ENCODE results near the gene PRSS21. TPM values are rescaled to one million over a fixed set of nuclear protein-coding genes. Genes with fewer than 3 reads are reported as not detected.

Gene PRSS21
- total RNA-seq, 2 experiments from 2014 or later: 3.0 to 4.0 TPM

DNA sequence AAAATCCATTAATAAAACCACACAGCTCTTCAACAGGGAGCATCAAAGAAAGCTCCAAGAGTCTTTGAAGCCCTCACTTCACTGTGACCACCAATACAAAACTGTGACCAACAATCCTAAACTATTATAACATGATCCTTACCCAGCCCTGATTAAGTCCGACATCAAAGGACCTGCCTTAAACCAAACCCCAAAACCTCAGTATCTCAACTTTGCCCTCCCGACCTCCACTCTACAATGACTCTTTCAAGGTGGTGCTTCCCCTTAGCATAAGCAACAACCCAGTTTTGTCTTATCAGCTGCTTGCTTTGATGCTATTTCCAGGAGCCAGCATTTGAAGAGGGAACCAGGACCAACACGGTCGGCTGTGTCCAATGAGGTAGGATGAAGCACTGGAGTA, 49.4 kb downstream of the PRSS21 start:
- Mint-ChIP-seq H3K36me3 (ENCODE audit: low read depth) (no peaks in the 10 kb centered on the region), H3K27ac (no peak overlapping the region)
- POLR2A ChIA-PET: interaction anchor here (0.8 kb wide), 1 partner anchor 27 kb away, joined by 3 read pairs; no protein-coding TSS in a partner anchor

DNA sequence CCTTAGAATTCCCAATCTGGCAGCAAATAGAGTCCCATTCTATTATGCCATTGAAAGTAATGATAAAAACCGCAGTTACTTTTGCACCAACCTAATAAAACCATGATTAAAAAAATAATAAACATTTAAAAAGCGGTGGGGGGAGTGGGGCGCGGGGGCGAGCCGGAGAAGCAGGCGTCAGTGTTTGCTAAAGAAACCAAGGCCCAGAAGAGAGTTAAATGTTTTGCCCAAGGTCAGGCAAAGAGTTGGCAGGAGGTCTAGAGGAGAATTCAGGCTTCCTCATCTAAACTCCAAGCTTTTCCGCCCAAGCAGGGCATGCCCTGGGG, 50.6 kb downstream of the PRSS21 start:
- ChIA-PET CTCF (interaction anchor here (0.6 to 1.9 kb wide), 22 partner anchors 9 to 1268 kb away, joined by 3 to 43 read pairs (median 9); partner anchors contain the start of genes FLYWCH1, FLYWCH2, PRSS21 and SRRM2), POLR2A (interaction anchor here (0.7 to 4.7 kb wide), 15 partner anchors 15 to 198 kb away, joined by 3 to 29 read pairs (median 4); partner anchors contain the start of genes ELOB, FLYWCH1, FLYWCH2 and SRRM2)
- peak overlapping the region; percentile 82 for H3K4me3 Mint-ChIP-seq
- H3K4me1 Mint-ChIP-seq: peaks cover 24% of the 10 kb centered on the region
- H3K36me3 Mint-ChIP-seq (ENCODE audit: low read depth): no peaks in the 10 kb centered on the region
- no peaks in the 10 kb centered on the region for H3K9me3 Mint-ChIP-seq
- peak overlapping the region; percentile 84 for H3K27ac Mint-ChIP-seq
- H3K27me3 Mint-ChIP-seq: peaks cover 7% of the 10 kb centered on the region
- no peak for DNase-seq

More for the DNA sequence above, 49.4 kb downstream of the PRSS21 start:
- Mint-ChIP-seq H3K27me3 (peaks cover 7% of the 10 kb centered on the region), H3K4me3 (no peak overlapping the region), H3K9me3 (peaks cover 2% of the 10 kb centered on the region), H3K4me1 (peaks cover 24% of the 10 kb centered on the region)
- CTCF ChIA-PET: interaction anchor here (1.5 kb wide), 1 partner anchor 27 kb away, joined by 4 read pairs; no protein-coding TSS in a partner anchor
- DNase-seq: no peak

DNA sequence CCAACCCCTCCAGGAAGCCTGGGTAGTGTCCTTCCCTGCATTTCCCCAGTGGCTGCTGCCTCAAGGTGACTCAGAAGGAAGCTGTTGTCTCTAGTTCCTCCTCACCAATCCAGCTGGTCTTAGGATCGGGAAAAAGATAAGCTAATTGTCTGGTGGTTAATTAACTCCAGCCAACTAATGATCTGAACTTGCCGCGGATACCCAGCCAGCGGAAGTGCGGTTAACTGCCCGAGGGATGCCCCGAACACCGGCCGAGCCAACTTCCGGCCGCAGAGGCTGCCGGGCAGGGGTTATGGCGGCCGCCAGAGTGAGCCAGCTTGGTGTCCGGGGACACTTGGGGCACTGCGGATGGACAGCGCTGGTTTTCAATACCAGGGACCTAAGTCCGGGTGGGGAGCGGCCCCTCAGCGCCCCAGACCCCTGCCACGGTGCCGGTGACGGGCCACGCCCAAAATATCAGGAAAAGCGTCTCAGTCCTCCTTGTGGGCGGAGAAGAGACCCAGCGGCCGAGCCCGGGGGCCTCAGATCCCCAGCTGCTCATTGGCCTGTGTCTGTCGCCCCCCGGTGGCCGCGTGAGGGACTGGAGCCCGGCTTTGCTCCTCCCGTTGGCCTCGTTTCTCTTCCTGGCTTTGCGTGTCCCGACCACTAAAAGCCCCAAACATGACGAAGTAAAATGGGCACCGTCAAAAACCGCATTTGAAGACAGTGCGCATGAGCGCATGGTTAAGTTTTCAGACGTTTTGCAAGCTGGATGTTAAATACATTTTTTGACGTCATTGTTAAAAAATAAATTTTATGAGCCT, 51.2 kb downstream of the PRSS21 start:
- peak; percentile 96 for DNase-seq
- CTCF ChIA-PET: interaction anchor here (0.5 to 1.9 kb wide), 27 partner anchors 8 to 1267 kb away, joined by 3 to 43 read pairs (median 7); partner anchors contain the start of genes FLYWCH1, FLYWCH2, PRSS21 and SRRM2
- Mint-ChIP-seq H3K4me1 (peaks cover 24% of the 10 kb centered on the region), H3K9me3 (no peaks in the 10 kb centered on the region), H3K27me3 (peaks cover 7% of the 10 kb centered on the region), H3K36me3 (ENCODE audit: low read depth) (no peaks in the 10 kb centered on the region), H3K4me3 (peak overlapping the region; percentile 82), H3K27ac (peak overlapping the region; percentile 84)
- POLR2A ChIA-PET: interaction anchor here (0.7 to 4.7 kb wide), 19 partner anchors 15 to 198 kb away, joined by 3 to 29 read pairs (median 3); partner anchors contain the start of genes ELOB, FLYWCH1, FLYWCH2 and SRRM2

Other genes with a start within 250 kb of the PRSS21 start
- 10 to 100 TPM; 35.9 to 39.8 TPM for gene KCTD5, start 134.7 kb upstream of the PRSS21 start, total RNA-seq
- gene PRSS27, start 97.0 kb upstream of the PRSS21 start, total RNA-seq: 1 to 10 TPM; 1.6 to 1.8 TPM
- 100 to 1,000 TPM; 520 to 539 TPM for gene SRRM2, start 64.6 kb upstream of the PRSS21 start, total RNA-seq
- 100 to 1,000 TPM; 141 to 150 TPM for gene ELOB, start 40.0 kb upstream of the PRSS21 start, total RNA-seq
- gene PRSS33, start 29.7 kb upstream of the PRSS21 start, total RNA-seq: not detected
- not detected for gene PRSS41, start 18.8 kb upstream of the PRSS21 start, total RNA-seq
- gene ZG16B, start 13.1 kb downstream of the PRSS21 start, total RNA-seq: 1 to 10 TPM; 8.8 to 9.8 TPM
- gene PRSS22, start 40.9 kb downstream of the PRSS21 start, total RNA-seq: not detected
- 10 to 100 TPM; 19.4 to 20.5 TPM for gene FLYWCH2, start 66.0 kb downstream of the PRSS21 start, total RNA-seq
- gene FLYWCH1, start 94.7 kb downstream of the PRSS21 start, total RNA-seq: 10 to 100 TPM; 75.2 to 80.8 TPM
- gene KREMEN2, start 147.0 kb downstream of the PRSS21 start, total RNA-seq: not detected
- 10 to 100 TPM; 50.0 to 52.3 TPM for gene PAQR4, start 152.1 kb downstream of the PRSS21 start, total RNA-seq
- gene PKMYT1, start 163.2 kb downstream of the PRSS21 start, total RNA-seq: 100 to 1,000 TPM; 118 to 124 TPM
- gene CLDN9, start 195.7 kb downstream of the PRSS21 start, total RNA-seq: under 1 TPM; 0.23 to 0.28 TPM
- gene CLDN6, start 200.9 kb downstream of the PRSS21 start, total RNA-seq: not detected
- 1 to 10 TPM; 6.1 to 7.5 TPM for gene TNFRSF12A, start 203.1 kb downstream of the PRSS21 start, total RNA-seq
- gene HCFC1R1, start 206.7 kb downstream of the PRSS21 start, total RNA-seq: 10 to 100 TPM; 37.0 to 43.3 TPM
- gene THOC6, start 206.8 kb downstream of the PRSS21 start, total RNA-seq: 10 to 100 TPM; 42.4 TPM
- 1 to 10 TPM; 1.4 to 1.9 TPM for gene BICDL2, start 219.7 kb downstream of the PRSS21 start, total RNA-seq
- gene MMP25, start 229.3 kb downstream of the PRSS21 start, total RNA-seq: 100 to 1,000 TPM; 112 to 117 TPM
- gene IL32, start 248.4 kb downstream of the PRSS21 start, total RNA-seq: 1,000 to 10,000 TPM; 4,131 to 4,213 TPM

Measured in activated CD4-positive, alpha-beta memory T cell treated with anti-CD3 and anti-CD28 coated beads, Interleukin-2, amount 10 ng/mL, durations not matched to agents 7 days and 5 days (primary cell).